K562 (cell line): ENCODE data around the gene ACHE. TPM values are rescaled to one million over a fixed set of nuclear protein-coding genes. Genes with fewer than 3 reads are reported as not detected.

Experiments
- ADNP ChIP-seq: fragments of 200-800 bp; sonication (Bioruptor generic); IDR thresholded peaks from 2 replicates; pipeline ENCODE4 v1.6.1; 2016; ENCODE audit warnings: missing genetic modification characterization, missing compliant biosample characterization
- CEBPZ ChIP-seq: fragments of 150-350 bp; IDR thresholded peaks from 2 replicates; pipeline ENCODE4 v1.6.1; 2014; ENCODE audit warnings: low read depth, mild to moderate bottlenecking, low read length, borderline replicate concordance
- CLOCK ChIP-seq: fragments of 250-450 bp; sonication (Bioruptor Pico); IDR thresholded peaks from 2 replicates; pipeline ENCODE4 v1.4.0; 2020; ENCODE audit warnings: mild to moderate bottlenecking, moderate library complexity, borderline replicate concordance
- DDX20 ChIP-seq: fragments of 450-650 bp; IDR thresholded peaks from 2 replicates; pipeline ENCODE4 v1.6.1; 2016; ENCODE audit warnings: missing genetic modification characterization, low read depth, mild to moderate bottlenecking, missing compliant biosample characterization, moderate library complexity
- DNMT1 ChIP-seq: fragments of 450-650 bp; IDR thresholded peaks from 2 replicates; pipeline ENCODE4 v1.6.1; 2016; ENCODE audit warnings: antibody characterized with exemption, mild to moderate bottlenecking
- FOXP4 ChIP-seq: sonication (generic); formaldehyde crosslinking; IDR thresholded peaks from 2 replicates; pipeline ENCODE4 v1.8.0; 2022; ENCODE audit warnings: mild to moderate bottlenecking, missing genetic modification reagents, borderline replicate concordance
- HNRNPH1 ChIP-seq: fragments of 200-400 bp; formaldehyde crosslinking; optimal IDR thresholded peaks from 2 replicates; pipeline ENCODE3; 2017; ENCODE audit warnings: low read depth, mild to moderate bottlenecking, low read length, moderate library complexity
- JUN ChIP-seq, 2 experiments: sonication (generic) in 1 of 2; formaldehyde crosslinking in 1 of 2; IDR thresholded peaks; 2 replicates each; pipeline versions ENCODE4 v1.6.1 to v1.8.0; 2012 to 2022; ENCODE audit warnings: borderline replicate concordance in 2 of 2, mild to moderate bottlenecking in 2 of 2, improper control_type of control experiment in 1 of 2, low read depth in 1 of 2, low read length in 1 of 2, missing genetic modification reagents in 1 of 2
- KAT8 ChIP-seq: fragments of 450-650 bp; IDR thresholded peaks from 2 replicates; pipeline ENCODE4 v1.6.1; 2016; ENCODE audit warnings: low read depth, mild to moderate bottlenecking
- MTA1 ChIP-seq: fragments of 450-650 bp; IDR thresholded peaks from 2 replicates; pipeline ENCODE4 v1.6.1; 2017; ENCODE audit warnings: borderline replicate concordance
- NONO ChIP-seq, 2 experiments: fragments of 200-400 bp in 1 of 2; fragments of 450-650 bp in 1 of 2; formaldehyde crosslinking in 1 of 2; IDR thresholded peaks; 2 replicates each; pipeline ENCODE4 v1.6.1; 2017; ENCODE audit warnings: low read depth in 2 of 2, mild to moderate bottlenecking in 2 of 2, moderate library complexity in 2 of 2, low read length in 1 of 2
- TBL1XR1 ChIP-seq, 2 experiments: IDR thresholded peaks; 2 replicates each; pipeline ENCODE4 v1.6.1; 2012; ENCODE audit warnings: improper control_type of control experiment in 2 of 2, low read length in 2 of 2, mild to moderate bottlenecking in 1 of 2
- TEAD1 ChIP-seq, 2 experiments: fragments of 450-650 bp in 1 of 2; sonication (generic) in 1 of 2; formaldehyde crosslinking; IDR thresholded peaks; 2 replicates each; pipeline versions ENCODE4 v1.4.0 to v1.8.0; 2020 to 2022; ENCODE audit warnings: mild to moderate bottlenecking in 2 of 2, missing genetic modification reagents in 1 of 2
- USF1 ChIP-seq: sonication (generic); formaldehyde crosslinking; IDR thresholded peaks from 2 replicates; pipeline ENCODE4 v1.9.0; 2022; ENCODE audit warnings: mild to moderate bottlenecking, missing genetic modification reagents
- ZNF12 ChIP-seq: sonication (generic); formaldehyde crosslinking; IDR thresholded peaks from 2 replicates; pipeline ENCODE4 v1.4.0; 2020; ENCODE audit warnings: mild to moderate bottlenecking, missing genetic modification reagents
- ZNF41 ChIP-seq: fragments of 250-450 bp; sonication (Bioruptor Pico); conservative IDR thresholded peaks from 2 replicates; pipeline ENCODE4 v1.4.0; 2020; ENCODE audit warnings: mild to moderate bottlenecking
- ZNF436 ChIP-seq: fragments of 250-450, 450-650 bp; sonication (Bioruptor Pico); formaldehyde crosslinking; IDR thresholded peaks from 2 replicates; pipeline ENCODE4 v1.7.0; 2020; ENCODE audit warnings: mild to moderate bottlenecking
- ZNF445 ChIP-seq: fragments of 250-450 bp; sonication (Bioruptor Pico); IDR thresholded peaks from 2 replicates; pipeline ENCODE4 v1.4.0; 2020; ENCODE audit warnings: low read depth, mild to moderate bottlenecking, moderate library complexity
- ZSCAN29 ChIP-seq: fragments of 450-650 bp; IDR thresholded peaks from 2 replicates; pipeline ENCODE4 v1.6.1; 2017
- polyA plus RNA-seq, 8 experiments: library from polyadenylated mRNA; depleted of rRNA in 4 of 8; stranded (reverse) in 5 of 8; unstranded in 3 of 8; fragments of >200 nt; fragmentation: Nextera tagmentation in 2 of 8; fragmentation: Illumina TruSeq in 1 of 8; extraction: Ambion mirVana in 2 of 8; extraction: Trizol in 1 of 8; gene quantifications; 2 replicates each; pipeline versions ENCODE4 v1.2.1 to v1.2.3, GENCODE V29; 2011 to 2014; ENCODE audit warnings: inconsistent platforms in 1 of 8, missing spikeins in 1 of 8
- total RNA-seq, 7 experiments: library from RNA; depleted of rRNA in 6 of 7; stranded (reverse); fragments of >200 nt in 6 of 7; fragmentation: Illumina TruSeq in 2 of 7; extraction: Trizol in 2 of 7; gene quantifications; 2 replicates each; pipeline versions ENCODE4 v1.2.1 to v1.2.3, GENCODE V29; 2011 to 2021; ENCODE audit warnings: low replicate concordance in 1 of 7

The ACHE gene
- total and polyA plus RNA-seq, 9 of the 15 experiments (the other 6 are each of a cell fraction or from before 2014, with no cell fraction given), result 0.04 to 8.8 (median 1.9) TPM

GRCh38 chr7:100840470-100841100 is 55.1 kb downstream of the ACHE start (continued):
- TF ChIP-seq USF1 (CRISPR knock-in tag) (no peak), HNRNPH1 (no peak), MTA1 (peak; percentile 84), CEBPZ (no peak), NONO (IDR thresholded peaks at IDR 0.05; ENCODE audit: low read depth in 2 of 2, low read length in 1 of 2) (no peak), FOXP4 (CRISPR knock-in tag) (no peak), KAT8 (no peak), TBL1XR1 (IDR thresholded peaks at IDR 0.05; ENCODE audit: low read length in 2 of 2) (no peak), CLOCK (CRISPR knock-in tag) (no peak), ZNF436 (CRISPR knock-in tag) (no peak), DNMT1 (0 out of 2 replicates have a peak, but pooled peaks have one; percentile 83), ZNF41 (CRISPR knock-in tag) (no peak), JUN (IDR thresholded peaks at IDR 0.05; ENCODE audit: borderline replicate concordance, low read depth, low read length) (no peak), JUN (CRISPR knock-in tag; IDR thresholded peaks at IDR 0.05; ENCODE audit: borderline replicate concordance) (no peak), TEAD1 (CRISPR knock-in tag; IDR thresholded peaks at IDR 0.05) (no peak), ADNP (no peak), ZNF445 (CRISPR knock-in tag) (no peak), ZSCAN29 (no peak; the same call in 1 of the 2 replicates), DDX20 (tag) (no peak), ZNF12 (no peak)
